Inflammatory macrophage treated with lipopolysaccharide for 1 hour (primary cell): ENCODE measurements around the gene TMEM63B.
"Not testable (repeated sequence)": the region's sequence is repeated elsewhere in the genome, so short reads cannot be mapped to it uniquely, and the experiment has no call there.

Experiments used
- DNase-seq, 2 donors: peaks; one replicate each; pipeline ENCODE4 v3.0.0-alpha.2; 2020 to 2022

The TMEM63B gene

DNA sequence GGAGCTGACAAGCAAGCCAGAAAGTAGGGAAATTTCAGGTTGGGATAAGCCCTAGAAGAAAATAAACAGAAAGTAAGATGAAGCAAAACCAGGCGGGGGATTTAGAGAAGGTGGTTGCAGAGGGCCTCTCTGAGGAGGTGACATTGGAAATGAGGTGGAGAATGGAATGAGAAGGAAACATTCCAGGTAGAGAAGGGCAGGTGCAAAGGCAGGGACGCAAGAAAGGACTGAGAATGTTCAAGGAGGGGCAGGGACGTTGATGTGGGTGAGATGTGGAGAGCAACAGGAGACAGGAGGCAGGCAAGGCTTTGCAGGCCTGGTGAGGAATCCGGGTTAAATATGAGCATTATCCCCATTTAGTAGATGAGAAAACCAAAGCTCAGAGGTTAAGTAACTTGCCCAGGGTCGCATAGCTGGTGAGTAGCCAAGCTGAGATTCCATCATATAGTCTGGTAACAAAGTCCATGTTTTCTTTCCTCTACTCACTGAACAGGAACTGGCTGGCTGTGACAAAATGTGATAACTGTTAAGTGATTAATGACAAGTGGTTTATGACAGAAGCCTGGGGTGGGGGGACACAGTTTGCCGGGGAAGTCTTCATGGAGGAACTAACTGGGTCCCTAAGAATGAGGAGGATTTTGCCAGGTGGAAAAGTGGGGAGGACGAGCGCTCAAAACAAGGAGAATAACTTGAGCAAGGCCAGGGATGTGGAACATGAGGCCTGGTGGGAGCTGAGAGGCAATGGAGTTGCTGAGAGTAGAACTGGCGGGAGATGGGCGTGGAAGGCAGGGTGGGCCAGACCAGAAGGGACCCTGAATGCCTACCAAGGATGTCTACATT, 32.7 kb upstream of the TMEM63B start:
- no peak for DNase-seq

DNA sequence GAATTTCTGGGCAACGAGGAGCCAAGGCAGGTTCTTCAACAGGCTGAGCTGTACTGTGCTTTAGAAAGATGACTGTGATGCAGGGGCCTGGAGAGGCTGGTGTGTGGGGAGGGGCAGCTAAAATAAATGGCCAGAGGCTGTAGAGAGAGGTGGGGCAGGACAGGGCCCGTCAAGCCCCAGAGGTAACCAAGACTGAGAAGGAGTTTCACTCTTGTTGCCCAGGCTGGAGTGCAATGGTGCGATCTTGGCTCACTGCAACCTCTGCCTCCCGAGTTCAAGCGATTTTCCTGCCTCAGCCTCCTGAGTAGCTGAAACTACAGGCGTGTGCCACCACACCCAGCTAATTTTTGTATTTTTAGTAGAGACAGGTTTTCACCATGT, 32.1 kb upstream of the TMEM63B start:
- not testable (repeated sequence) for DNase-seq

DNA sequence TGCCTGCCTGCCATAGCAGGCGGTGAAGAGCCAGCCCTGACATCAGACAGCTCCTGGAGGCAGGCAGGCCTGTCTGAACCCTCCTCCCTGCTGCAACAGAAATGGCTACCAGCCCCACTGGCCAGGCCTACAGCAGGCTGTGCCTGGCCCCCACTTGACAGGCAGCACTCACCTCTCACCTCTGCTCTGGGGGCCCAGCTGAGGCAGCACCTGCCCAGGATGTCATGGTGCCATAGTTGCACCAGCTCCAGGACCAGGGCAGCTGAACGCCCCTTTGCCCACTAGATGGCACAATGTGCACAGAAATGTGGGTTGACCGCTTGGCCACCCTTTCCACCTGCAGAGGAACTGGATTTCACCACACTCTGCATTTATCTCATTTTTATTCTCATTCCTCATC, 30.7 kb upstream of the TMEM63B start:
- peak; percentile 63 to 90 for DNase-seq

DNA sequence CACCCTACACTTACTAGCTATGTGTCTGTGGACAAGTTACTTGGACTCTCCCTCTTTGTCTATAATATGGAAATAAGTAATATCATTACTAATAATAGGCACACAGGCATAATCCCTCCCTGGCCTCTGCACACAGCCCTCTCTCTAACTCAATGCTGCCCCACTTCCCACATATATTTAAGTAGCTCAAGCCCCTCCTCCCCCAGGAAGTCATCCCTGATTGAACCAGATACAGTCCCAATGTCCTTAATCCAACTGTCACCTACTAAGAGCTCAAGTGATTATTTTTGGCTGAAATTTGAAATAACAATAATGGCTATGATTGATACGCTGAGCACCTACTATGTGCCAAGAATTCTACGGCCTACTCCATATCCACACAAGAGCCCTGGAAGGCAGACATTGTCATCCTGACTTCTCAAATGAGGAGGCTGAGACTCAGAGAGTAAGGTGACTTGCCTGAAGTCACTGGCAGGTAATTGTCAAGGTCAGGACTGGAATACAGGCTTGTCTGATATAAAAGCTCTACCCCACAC, 29.5 kb upstream of the TMEM63B start:
- DNase-seq, result no peak

DNA sequence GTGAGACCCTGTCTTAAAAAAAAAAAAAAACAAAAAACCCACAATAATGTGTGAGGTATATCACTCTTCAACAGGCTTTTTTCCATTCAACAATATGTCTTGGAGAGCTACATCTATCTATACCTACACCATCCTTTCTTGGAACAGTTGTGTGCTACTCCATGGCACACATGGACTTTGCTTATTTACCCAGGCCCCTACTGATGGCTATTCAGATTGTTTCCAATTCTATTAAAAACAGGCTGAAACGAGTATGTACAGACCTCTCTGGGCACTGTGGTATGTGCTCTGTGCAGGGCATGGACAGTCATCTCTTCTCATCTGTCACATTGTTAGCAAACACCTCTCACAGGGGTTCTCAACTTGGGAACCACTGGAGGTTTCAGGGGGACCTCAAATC, 28.2 kb upstream of the TMEM63B start:
- no peak for DNase-seq

DNA sequence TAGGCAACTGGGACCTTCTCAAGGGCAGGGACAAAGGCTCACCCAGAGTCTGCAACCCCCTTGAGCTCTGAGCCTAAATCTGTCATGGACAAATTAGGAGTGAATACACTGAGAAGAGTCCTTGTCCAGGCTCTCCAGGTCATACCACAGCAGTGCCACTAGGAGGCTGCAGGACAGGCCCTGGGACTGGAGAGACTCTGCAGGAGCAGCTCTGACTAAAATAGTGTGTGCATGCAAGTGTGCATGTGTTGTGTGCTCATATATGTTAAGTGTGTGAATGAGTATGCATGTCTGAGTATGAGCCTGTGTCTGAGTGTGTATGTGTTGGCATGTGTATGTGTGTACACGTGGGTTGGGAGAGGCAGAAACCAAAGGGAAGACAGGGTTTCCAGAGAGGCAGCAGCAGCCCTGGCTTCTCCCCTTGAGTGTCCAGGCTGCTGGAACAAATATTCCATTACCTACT, 27.2 kb upstream of the TMEM63B start:
- DNase-seq, result peak; percentile 39 to 46

DNA sequence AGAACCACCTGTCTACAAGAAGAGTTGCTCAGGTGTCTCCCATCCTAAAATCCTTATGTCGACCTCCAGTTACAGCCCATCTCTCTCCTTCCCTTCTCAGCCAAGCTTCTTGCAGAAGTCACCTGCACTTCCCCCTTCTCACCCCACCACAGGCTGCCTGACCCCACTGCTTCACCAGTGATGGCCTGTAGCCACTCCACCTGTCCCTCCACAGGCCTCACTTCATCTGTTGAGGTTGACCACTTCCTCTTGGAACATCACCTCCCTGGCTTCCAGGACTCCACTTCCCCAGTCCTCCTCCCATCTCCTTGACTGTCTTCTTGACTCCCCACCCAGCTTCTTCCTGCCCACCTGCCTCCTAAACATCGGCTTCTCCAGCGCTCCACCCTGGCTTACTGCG, 25.5 kb upstream of the TMEM63B start:
- no peak for DNase-seq

DNA sequence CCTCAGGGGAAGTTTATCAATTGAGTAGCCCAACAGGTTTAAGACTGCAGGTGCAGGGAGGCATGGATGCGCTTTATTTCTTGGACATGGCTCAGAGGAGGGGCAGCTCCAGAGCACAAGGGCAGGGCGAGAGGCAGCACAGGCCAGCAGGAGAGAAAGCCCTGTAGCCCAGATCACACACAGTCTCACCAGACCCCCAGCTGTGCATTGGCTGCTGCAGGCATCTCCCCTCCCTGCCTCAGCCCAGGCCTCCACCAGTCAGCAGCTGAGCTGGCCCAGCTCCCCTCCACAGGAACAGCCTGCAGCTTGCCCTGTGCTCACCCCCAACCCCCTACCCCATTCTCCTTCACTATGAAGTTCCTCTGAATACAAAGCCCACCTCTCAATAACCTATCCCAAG, 24.8 kb upstream of the TMEM63B start:
- DNase-seq, result no peak

DNA sequence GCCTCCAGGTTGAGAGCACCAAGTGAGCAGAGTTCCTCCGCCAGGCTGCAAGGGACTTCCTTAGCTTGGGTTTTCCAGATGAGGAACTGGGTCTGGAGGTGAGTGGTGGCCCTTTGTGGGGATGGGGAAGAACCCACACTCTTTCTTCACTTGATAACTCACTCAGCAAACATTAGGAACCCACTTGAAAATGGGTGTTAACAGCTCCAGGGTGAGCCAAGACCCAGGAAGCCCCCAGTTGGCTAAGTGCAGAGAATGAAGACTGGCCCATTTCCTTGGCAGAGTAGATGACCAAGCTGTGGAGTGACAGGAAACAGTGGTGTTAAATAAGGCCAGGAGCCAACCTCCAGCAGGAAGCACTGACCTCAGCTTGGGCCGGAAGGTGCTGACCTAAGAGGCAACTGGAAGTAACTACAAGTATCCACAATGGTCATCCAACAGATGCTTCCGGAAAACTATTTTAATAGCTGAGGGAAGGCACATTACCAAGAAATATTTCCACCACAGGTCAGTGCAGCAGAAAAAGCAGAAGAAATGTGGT, 22.8 kb upstream of the TMEM63B start:
- DNase-seq, result peak; percentile 68 to 95

DNA sequence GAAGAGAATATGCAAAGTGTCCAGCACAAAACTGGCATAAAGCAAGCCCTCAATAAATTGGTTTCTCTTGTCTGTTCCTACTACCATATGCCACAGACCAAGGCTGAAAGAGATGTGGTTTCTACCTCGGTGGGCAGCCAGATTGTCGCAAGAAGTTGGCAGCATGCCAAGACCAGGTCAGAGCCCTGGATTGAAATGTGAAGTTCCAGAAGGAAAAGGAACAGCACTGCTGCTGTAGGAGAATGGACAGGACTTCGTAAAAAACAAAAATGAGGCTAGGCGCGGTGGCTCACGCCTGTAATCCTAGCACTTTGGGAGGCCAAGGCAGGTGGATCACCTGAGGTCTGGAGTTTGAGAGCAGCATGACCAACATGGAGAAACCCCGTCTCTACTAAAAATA, 22.2 kb upstream of the TMEM63B start:
- no peak for DNase-seq

DNA sequence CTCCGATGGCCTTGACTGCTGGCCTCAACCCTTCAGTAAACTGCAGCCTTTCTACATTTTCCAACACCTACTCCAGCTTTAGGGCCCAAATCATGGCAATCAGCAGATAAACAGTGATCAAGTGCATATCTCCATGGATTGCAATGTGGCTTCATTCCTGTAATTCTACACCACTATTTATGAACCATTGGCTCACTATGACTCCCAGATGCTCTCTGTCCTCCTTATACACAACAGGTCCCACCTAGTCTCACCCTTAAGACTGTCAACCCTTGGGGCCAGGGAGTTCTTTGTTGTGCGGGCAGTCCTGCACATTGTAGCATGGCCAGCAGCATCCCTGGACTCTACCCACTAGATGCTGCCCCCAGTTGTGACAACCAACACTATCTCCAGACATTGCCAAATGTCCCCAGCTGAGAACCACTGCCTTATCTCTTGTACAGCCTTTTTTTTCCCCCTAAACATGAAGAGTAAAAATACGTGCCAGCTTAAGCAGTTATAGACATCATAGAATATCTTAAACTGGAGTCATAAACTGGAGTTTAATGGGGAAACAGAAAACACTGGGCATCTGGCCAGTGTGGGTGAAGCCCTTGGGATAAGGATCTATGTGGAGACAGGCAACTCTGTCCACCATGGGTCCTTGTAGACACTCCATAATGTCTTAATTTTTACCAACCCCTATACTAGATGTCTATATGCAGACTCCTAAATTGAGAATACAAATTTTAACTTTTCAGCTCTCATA, 21.2 kb upstream of the TMEM63B start:
- DNase-seq, result no peak

DNA sequence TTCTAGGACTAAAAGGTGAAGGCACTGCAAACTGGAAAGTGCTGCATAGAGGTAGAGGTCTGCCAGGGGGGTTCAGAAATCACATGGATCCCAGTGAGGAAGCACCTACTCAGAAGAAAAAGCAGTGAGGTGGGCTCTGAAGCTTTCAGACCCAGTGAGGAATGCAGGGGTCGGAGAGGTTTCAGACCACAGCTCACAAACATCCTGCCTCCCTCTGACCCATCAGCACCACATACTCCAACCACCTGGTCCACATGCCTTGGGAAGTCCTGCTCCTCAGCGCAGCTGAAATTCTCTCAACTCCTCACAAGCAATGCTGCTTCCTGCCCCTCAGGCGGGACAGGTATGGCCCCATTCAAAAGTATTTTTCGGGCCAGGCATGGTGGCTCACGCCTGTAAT, 20.3 kb upstream of the TMEM63B start:
- no peak for DNase-seq

DNA sequence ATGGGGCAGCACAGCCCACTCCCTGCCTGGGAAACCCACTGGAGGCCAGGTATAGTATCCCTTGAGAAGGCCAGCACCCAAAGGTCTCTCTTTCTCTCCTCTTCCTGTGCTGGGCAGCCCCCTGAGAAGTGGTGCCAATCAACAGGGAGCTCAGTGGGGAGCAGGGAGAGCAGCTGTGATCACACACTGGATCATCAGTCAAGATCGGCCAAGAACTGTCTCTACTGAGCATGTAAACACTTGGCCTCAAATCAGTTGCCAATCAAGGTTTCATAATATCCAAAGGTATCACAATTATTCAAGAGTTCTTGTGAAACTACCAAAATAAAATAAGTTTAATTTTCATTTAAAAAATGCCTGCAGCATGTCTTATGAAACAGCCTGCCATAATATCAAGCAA, 18.9 kb upstream of the TMEM63B start:
- no peak for DNase-seq

DNA sequence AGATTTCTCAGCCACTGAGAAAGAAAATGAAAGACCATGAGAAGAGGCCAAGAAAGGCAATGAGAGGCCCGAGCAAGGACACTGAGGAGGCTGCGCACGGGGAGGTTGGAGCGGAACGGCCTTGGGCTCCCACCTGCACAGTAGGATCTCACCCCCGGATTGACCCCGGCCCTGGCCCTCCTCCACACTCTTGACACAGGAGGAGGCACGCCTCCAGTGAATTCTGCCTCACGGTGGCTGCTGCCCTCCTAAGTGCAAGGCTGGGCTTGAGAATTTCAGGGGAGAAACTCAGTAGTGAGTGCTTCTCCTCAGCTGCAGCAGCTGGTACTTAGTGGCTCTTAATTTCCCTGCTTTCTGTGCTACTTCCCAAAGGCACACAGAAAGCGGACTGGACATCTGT, 18.1 kb upstream of the TMEM63B start:
- DNase-seq, result no peak

DNA sequence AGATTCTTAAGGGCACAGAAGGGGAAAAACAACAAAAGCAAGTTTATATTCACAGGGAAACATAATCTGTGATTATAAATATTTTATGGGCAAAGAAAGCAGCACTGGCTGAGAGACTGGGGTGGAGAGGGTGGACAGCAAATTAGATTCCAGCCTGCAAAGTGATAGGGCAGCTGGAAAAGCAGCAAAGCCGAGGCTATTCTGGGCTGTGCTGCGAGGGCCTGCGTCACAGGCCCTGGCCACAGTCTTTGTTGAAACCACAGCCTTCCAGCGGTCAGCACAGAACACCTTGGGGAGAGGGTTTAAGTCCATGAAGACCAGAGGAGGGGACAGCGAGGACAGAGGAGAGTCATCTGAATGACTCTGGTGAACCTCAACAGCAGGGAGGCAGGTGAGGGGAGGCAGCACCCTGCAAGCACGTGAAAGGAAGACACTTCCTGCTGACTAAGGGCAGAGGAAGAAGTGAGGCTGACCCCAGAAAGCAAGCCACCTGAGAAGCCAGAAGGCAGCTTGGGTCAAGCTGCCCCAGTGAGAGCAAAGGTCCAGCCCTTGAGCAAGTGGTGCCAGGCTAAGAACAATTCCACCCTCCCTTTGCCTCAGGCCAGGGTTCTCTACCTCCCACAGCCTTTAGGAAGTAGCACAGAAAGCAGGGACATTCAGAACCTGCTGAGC, 17.2 kb upstream of the TMEM63B start:
- no peak for DNase-seq

DNA sequence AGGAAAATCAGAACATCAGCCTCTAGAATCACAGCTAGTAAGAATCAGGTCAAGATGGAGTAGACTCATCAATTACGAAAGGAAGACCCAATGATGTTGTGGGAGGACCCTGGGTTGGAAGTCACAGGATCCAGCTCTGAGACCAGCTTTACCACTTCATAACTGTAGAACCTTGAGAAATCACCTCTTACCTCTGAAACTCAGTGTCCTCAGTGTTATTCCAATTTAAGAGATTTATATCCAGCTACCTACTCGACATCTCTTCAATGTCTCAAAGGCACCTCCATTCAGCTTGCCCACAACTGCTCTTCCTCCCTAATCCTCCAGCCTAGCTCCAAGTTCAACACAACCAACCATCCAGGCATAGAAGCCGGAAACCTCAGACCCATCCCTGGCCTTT, 16.4 kb upstream of the TMEM63B start:
- no peak for DNase-seq

DNA sequence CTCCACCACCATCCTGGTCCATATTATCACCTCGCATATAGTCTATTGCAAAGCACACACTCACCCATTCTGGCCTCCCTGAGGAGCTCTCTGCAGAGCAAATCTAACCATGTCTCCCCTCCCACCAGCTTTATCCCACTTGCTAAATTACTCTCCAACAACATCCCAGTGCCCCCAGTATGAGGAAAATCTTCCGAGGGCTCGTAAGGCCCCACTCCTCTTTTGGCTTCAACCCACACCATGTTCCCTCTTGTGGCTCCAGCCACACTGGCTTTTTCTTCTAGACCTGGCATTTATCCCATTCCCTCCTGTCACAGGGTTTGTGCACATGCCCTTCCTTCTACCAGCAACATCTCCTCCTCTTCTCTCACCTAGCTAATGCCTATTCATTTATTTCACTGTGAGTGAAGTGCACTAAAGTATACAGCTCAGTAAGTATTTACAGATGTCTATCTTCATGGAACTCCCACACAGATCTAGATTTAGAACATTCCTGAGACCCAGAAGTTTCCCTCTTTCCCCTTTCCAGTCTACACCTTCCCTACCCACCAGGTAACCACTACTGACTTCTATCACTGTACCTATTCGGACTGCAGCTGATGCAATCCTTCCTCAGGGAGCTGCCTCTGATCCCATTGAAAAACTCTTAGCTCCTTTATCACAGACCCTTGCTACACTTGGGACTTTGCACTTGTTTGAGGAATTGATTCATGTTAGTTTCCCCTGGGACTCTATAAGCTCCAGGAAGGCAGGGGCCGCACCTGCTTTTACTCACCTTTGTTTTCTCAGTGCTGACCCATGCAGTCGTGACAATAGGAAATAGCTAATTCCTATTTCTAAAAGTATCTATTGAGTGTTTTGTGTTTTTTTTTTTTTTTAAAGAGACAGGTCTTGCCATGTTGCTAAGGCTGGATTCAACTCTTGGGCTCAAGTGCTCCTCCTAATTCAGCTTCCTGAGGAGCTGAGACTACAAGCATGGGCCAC, 15.6 kb upstream of the TMEM63B start:
- DNase-seq, result no peak

DNA sequence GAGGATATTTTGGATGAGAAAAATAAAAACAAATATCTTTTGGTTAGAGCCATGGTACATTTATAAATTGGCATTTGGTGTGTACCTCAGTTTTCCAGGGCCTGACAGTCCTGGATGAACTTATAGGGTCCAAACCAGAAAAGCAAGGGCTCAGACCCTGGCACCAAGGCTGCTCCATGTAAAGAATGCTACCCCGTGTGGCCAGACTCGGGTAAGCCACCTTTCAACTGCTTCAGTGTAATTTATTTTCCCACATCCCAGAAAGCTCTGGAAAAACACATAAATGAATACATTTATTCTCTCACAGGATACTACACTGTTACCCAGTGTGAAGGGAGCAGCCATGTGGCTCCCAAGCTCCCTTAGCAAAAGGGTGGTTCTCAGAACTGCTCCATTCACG, 13.9 kb upstream of the TMEM63B start:
- DNase-seq, result no peak

DNA sequence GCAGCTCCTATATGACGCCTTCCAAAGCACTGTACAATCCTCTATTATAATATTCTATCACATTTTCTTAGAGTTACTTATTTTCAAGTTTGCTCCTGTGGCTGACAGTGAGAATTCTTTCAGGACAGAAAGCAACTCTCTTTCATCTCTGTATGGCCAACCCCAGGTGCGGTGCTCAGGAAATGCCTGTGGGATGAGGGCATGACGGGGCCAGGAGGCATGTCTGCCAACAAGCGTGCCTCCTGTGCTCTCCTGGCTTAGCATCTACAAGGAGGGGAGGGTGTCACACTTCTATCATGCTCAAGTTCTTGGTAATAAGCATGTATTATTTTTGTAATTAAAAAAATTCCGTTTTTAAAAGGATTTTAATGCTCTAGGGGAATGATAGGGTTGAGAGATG, 11.5 kb upstream of the TMEM63B start:
- no peak for DNase-seq

DNA sequence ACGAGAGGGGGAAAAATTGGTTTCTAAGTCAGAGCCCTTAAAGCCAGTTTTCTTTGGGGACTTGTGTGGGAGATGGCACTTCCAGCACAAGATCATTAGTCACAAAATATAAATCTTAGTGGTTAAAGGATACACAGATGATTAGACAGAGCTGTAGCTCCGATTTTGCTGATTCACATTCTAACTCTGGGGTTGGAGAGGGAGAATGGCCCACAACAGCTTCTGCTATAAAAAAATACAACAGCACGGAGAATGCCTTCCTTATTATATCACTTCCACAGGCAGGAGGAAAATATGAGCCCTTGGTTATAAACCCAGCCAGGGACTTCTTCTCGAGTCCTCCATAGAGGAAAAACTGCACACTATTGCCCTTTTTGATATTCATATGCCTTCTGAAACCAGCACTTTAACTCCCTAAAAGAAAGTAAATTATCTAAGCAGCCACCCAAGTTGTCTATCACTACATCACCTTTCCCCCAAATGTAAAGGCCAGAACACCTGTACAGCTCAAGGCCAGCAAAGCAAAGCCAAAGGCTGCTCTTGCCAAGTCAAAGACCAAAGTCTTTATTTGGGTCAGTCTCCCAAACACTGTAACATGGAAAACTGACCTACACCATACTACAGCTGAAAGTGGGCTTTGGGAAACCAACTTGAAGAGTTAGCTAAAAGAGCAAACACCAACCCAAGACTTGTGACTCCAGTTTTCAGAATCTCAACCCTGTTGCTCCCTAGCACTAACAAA, 10.5 kb upstream of the TMEM63B start:
- peak; percentile 23 to 62 for DNase-seq
